Mesodermal cell (in vitro differentiated cells): Measurements from ENCODE around the gene TMEM53.
"Not testable (repeated sequence)": the region's sequence is repeated elsewhere in the genome, so short reads cannot be mapped to it uniquely, and the experiment has no call there.

ENCODE experiments used
- H3K27ac ChIP-seq: 2 replicates; pipeline ENCODE4 v1.7.0; 2013; ENCODE audit warnings: mild to moderate bottlenecking, low read depth, low read length, moderate library complexity; ENCODE audit not compliant: severe bottlenecking
- H3K36me3 ChIP-seq: 2 replicates; pipeline ENCODE4 v1.7.1; 2013; ENCODE audit warnings: mild to moderate bottlenecking, low read length, moderate library complexity; ENCODE audit not compliant: control insufficient read depth, insufficient read depth
- H3K4me1 ChIP-seq: one replicate; pipeline ENCODE4 v1.7.1; 2013; ENCODE audit warnings: mild to moderate bottlenecking, low read length; ENCODE audit not compliant: insufficient read depth, control insufficient read depth, poor library complexity, severe bottlenecking
- H3K4me3 ChIP-seq: 2 replicates; pipeline ENCODE4 v1.7.0; 2013; ENCODE audit warnings: low read length, control low read depth, mild to moderate bottlenecking; ENCODE audit not compliant: insufficient read depth, poor library complexity, severe bottlenecking; ENCODE audit errors: extremely low read depth
- H3K9me3 ChIP-seq: 2 replicates; pipeline ENCODE4 v1.7.1; 2013; ENCODE audit warnings: mild to moderate bottlenecking, low read length, moderate library complexity; ENCODE audit not compliant: control insufficient read depth
- WGBS, 2 experiments: methylation state at CpG; one replicate each; pipeline ENCODE4 v1.1.5; 2013; ENCODE audit warnings: missing lambda C conversion rate in 2 of 2; ENCODE audit not compliant: insufficient coverage in 2 of 2; 5-methylcytosine and 5-hydroxymethylcytosine counted together

TMEM53 gene

DNA sequence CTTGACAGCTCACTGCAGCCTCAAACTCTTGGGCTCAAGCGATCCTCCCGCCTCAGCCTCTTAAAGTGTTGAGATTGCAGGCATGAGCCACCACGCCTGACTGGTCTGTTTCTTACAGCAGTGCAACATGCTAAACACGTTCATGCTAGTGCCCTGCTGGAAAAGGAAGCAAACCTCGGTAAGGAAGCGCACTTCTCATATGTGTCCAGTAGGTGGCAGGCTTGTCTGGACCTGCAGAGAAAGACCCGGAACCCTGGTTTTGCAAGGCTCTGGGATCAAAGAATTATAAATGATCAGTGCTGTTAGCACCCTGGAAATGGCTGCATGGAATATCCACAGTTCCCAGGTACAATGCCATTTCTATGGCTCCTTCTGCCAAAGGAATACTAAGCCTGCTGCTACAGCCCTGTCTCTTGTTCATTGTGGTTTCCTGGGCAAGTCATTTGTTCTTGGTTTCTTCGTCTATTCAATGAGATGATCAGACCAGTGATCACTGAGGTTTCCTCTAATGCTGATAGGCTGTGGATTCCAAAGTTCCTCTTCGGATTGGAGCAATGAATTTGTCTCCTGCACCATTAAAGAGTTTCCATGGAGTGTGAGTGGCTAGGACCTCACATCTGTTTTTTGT is 40.8 kb upstream of the TMEM53 start:
- no peak overlapping the region for H3K27ac ChIP-seq
- H3K4me3 ChIP-seq = no peak overlapping the region
- H3K9me3 ChIP-seq = no peaks in the 10 kb centered on the region
- H3K4me1 ChIP-seq = no peaks in the 10 kb centered on the region
- no peaks in the 10 kb centered on the region for H3K36me3 ChIP-seq
- 17 to 25% methylated on average over 8 of the region's 9 CpGs for WGBS, 2 experiments

GRCh38 chr1:44714532-44714931 is 40.3 kb upstream of the TMEM53 start:
- no peaks in the 10 kb centered on the region for H3K4me1 ChIP-seq
- no peak overlapping the region for H3K27ac ChIP-seq
- 89 to 95% methylated on average over 5 to 6 of the region's 7 CpGs for WGBS, 2 experiments
- no peaks in the 10 kb centered on the region for H3K36me3 ChIP-seq
- no peak overlapping the region for H3K4me3 ChIP-seq
- no peaks in the 10 kb centered on the region for H3K9me3 ChIP-seq

DNA sequence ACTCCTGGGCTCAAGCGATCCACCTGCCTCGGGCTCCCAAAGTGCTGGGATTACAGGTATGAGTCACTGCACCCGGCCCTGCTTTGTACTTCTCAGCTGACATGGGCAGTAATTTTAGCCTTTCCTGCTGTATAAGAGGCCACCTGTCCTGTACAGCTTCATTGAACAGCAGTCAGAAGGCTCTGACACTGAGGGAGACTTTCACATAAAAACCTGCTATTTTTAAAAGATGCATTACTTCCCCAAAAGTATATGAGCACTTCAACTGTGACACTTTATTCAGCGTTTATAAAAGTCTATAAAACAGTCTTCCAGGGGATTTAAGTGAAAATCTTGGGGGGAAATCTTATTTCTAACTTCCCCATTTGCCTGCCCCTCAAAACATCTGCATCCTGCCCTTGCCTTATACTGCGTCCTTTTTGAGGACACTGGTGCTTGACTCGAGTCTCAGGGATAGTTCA is 39.1 kb upstream of the TMEM53 start:
- Histone ChIP-seq H3K4me1 (no peaks in the 10 kb centered on the region), H3K27ac (no peak overlapping the region), H3K36me3 (no peaks in the 10 kb centered on the region), H3K9me3 (peaks cover 7% of the 10 kb centered on the region), H3K4me3 (no peak overlapping the region)
- 78 to 86% methylated on average over 3 to 4 of the region's 6 CpGs for WGBS, 2 experiments

- peaks cover 6% of the 10 kb centered on the region for H3K4me1 ChIP-seq
- no peak overlapping the region for H3K4me3 ChIP-seq
- peak overlapping the region; percentile 66 for H3K27ac ChIP-seq
- WGBS, 2 experiments = 76 to 81% methylated on average over 12 to 14 of the region's 15 CpGs
- H3K9me3 ChIP-seq = peaks cover 11% of the 10 kb centered on the region
- H3K36me3 ChIP-seq = no peaks in the 10 kb centered on the region
Measured at GRCh38 chr1:44707959-44708831, 33.9 kb upstream of the TMEM53 start.

DNA sequence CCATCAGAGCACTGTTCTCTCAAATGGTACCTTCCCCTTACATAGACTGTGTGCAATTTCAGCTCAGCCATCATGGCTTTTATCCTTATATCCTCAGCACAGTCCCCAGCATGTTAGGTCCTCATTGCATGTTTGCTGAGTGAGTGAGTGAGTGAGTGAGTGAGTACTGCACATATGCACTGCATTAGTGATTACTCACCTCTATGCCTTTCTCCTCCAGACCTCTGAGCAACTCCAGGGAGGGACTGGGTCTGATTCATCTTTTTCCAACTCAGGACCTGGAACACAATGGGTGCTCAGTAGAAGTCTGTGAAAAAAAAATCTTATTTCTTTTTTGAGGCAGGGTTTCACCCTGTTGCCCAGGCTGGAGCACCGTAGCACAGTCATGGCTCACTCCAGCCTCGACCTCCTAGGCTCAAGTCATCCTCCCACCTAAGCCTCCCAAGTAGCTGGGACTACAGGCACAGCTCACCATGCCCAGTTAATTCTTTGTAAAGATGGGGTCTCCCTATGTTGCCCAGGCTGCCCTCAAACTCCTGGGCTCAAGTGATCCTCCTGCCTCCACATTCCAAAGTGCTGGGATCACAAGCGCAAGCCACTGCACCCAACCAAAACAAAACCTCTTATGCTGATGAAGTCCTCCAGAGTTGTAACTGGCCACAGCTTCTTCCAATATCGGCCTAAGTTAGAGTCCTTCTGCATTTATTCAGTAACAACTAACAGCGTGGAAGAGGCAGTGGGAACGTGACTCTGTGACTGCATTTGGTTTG is 33.0 kb upstream of the TMEM53 start:
- H3K4me3 ChIP-seq = no peak overlapping the region
- peaks cover 11% of the 10 kb centered on the region for H3K9me3 ChIP-seq
- WGBS, 2 experiments = 83 to 100% methylated on average over 1 of the region's 6 CpGs
- H3K27ac ChIP-seq = peak overlapping the region; percentile 66
- H3K4me1 ChIP-seq = peaks cover 6% of the 10 kb centered on the region
- no peaks in the 10 kb centered on the region for H3K36me3 ChIP-seq

DNA sequence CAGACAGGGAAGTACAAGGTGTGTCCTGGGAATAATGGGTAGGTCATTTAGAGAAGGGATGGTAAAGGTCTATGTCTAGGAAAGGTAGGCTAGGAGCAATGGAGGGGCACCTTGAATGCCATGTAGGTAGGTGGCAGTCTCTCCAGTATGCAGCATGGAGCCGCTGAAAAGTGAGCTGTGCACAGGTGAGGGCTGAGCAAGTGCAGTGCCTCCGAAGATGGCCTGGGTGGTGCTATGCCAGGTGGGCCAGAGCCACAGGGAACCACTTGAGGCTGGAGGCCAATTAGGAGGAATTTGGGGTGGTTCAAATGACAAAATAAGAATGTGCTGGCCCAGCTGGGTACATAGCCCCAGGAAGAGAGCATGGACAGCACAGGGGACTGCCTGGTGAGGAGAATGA is 31.7 kb upstream of the TMEM53 start:
- Histone ChIP-seq H3K4me1 (peaks cover 6% of the 10 kb centered on the region), H3K4me3 (no peak overlapping the region), H3K27ac (no peak overlapping the region), H3K36me3 (no peaks in the 10 kb centered on the region), H3K9me3 (peaks cover 11% of the 10 kb centered on the region)
- 83 to 94% methylated on average over 2 of the region's 2 CpGs for WGBS, 2 experiments

DNA sequence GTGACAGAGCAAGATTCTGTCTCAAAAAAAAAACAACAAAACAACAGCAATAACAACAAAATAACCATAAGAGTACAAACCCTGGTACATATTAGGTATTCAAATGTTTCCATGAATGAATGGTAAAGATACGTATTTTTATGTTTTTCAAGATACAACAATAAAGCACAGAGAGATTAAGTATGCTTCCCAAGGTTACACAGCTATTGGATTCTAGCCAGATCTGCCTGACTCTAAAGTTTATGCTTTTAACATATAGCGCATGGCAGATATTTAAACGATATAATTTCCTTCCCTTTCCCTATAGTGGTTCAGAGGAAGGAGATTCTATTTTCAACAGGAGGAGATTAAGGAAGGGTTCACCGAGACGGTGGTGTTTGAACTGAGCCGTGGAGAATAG is 31.2 kb upstream of the TMEM53 start:
- peaks cover 6% of the 10 kb centered on the region for H3K4me1 ChIP-seq
- WGBS, 2 experiments = 98% methylated on average over 3 of the region's 6 CpGs; no CpG with 5 or more reads in 1 of the 2 experiments
- H3K36me3 ChIP-seq = no peaks in the 10 kb centered on the region
- no peak overlapping the region for H3K4me3 ChIP-seq
- H3K27ac ChIP-seq = no peak overlapping the region
- H3K9me3 ChIP-seq = peaks cover 11% of the 10 kb centered on the region

DNA sequence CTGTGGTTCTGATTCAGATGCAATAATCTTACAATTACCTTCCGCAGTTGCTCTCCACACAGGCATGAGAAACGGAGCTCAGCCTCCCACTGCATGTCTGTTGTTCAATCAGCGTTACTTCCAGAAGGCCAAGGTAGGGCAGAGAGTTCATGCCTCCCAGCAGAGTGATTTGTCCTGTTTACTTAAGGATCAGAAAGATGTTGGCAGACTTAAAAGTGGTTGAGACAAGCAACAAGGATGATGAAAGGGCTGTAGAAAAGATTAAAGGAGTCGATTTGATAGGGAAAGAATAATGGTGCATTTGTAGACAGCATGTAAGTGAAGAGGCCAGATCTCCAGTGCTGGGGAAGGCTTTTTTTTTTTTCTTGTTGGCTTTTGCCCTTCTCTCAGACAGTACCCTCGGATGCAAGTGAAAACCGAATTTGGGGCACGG is 26.9 kb upstream of the TMEM53 start:
- Histone ChIP-seq H3K4me3 (no peak overlapping the region), H3K27ac (no peak overlapping the region), H3K36me3 (no peaks in the 10 kb centered on the region), H3K9me3 (no peaks in the 10 kb centered on the region), H3K4me1 (no peaks in the 10 kb centered on the region)
- 73 to 91% methylated on average over 2 to 6 of the region's 7 CpGs for WGBS, 2 experiments

GRCh38 chr1:44700573-44700972 is 26.3 kb upstream of the TMEM53 start:
- Histone ChIP-seq H3K27ac (no peak overlapping the region), H3K36me3 (no peaks in the 10 kb centered on the region), H3K4me1 (no peaks in the 10 kb centered on the region), H3K9me3 (no peaks in the 10 kb centered on the region), H3K4me3 (no peak overlapping the region)
- WGBS, 2 experiments = no CpG with 5 or more reads among the region's 1 CpG

DNA sequence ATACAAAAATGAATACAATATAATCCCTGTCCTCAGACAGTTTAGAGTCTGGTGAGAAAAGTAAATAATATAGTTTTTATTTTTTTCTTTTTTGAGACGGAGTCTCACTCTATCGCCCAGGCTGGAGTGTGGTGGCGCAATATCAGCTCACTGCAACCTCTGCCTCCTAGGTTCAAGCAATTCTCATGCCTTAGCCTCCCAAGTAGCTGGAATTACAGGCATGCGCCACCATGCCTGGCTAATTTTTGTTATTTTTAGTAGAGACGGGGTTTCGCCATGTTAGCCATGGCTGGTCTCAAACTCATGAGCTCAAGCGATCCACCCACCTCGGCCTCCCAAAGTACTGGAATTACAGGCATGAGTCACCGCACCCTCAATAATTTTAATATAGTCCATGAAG is 25.1 kb upstream of the TMEM53 start:
- H3K27ac ChIP-seq, H3K4me1 ChIP-seq, H3K9me3 ChIP-seq, H3K4me3 ChIP-seq, H3K36me3 ChIP-seq: not testable (repeated sequence)
- WGBS, 2 experiments = 84 to 91% methylated on average over 5 to 8 of the region's 9 CpGs
